Raji (cell line): ENCODE results near the gene MTERF1.

ENCODE experiments used
- POLR2A ChIP-seq: IDR thresholded peaks from 2 replicates; pipeline ENCODE4 v1.6.1; 2011; ENCODE audit warnings: low read depth, low read length, control low read depth; ENCODE audit not compliant: insufficient read depth

The MTERF1 gene

GRCh38 chr7:91838439-91838838 is 42.1 kb downstream of the MTERF1 start:
- TF ChIP-seq POLR2A = no peak

- TF ChIP-seq POLR2A = no peak
Measured at GRCh38 chr7:91837397-91838070, 43.0 kb downstream of the MTERF1 start.

GRCh38 chr7:91835826-91836368 is 44.6 kb downstream of the MTERF1 start:
- TF ChIP-seq POLR2A = no peak

GRCh38 chr7:91835091-91835825 is 45.2 kb downstream of the MTERF1 start:
- TF ChIP-seq POLR2A = no peak

- TF ChIP-seq POLR2A = no peak
Measured at GRCh38 chr7:91832493-91833045, 47.9 kb downstream of the MTERF1 start.

- TF ChIP-seq POLR2A = no peak
Measured at GRCh38 chr7:91827169-91827568, 53.3 kb downstream of the MTERF1 start.

GRCh38 chr7:91826377-91826776 is 54.1 kb downstream of the MTERF1 start:
- TF ChIP-seq POLR2A = no peak

- no peak for TF ChIP-seq POLR2A
Measured at GRCh38 chr7:91824201-91824600, 56.3 kb downstream of the MTERF1 start.
